ENCODE measurements around the gene CAMK1D.

CAMK1D gene

DNA sequence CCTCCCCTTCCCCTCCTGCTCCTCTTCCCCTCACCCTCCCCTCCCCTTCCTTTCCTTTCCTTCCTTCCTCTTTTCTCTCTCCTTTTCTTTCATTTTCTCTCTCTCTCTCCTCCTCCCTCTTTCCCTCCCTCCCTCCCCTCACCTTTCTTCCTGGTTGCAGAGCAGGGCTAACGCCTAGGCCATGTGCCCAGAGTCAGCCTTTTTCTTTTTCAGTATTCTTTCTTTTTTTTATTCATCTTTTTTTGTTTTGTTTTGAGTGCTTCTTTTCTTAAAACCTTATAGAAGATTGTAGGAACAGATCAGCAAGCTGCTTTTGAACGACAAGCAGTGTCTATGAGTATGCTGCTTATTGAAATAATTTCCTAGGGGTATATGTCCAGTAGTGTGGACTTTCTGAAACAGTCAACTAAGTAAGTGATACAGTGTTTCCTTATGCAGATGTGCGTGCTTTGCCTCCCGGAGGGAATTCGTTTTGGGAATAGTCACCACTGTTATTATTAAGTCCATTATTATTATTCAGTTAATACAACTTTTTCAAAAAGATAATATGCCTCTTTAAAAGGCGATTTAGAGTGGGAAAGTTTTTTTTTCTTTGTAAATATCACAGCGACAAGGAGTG, 219.2 kb downstream of the CAMK1D start:
- Mint-ChIP-seq H3K4me1 (ENCODE audit: low read depth) (peaks cover 24% of the 10 kb centered on the region), H3K4me3 (no peak overlapping the region), H3K36me3 (no peaks in the 10 kb centered on the region), H3K27ac (peak overlapping the region; percentile 54), H3K9me3 (ENCODE audit: low read depth) (no peaks in the 10 kb centered on the region), H3K27me3 (no peaks in the 10 kb centered on the region)

GRCh38 chr10:12572281-12572680, 222.9 kb downstream of the CAMK1D start:
- Mint-ChIP-seq H3K27me3 (no peaks in the 10 kb centered on the region), H3K9me3 (ENCODE audit: low read depth) (no peaks in the 10 kb centered on the region), H3K36me3 (peaks cover 7% of the 10 kb centered on the region), H3K4me3 (no peak overlapping the region), H3K4me1 (ENCODE audit: low read depth) (peaks cover 12% of the 10 kb centered on the region), H3K27ac (no peak overlapping the region)

GRCh38 chr10:12577610-12578009, 228.3 kb downstream of the CAMK1D start:
- Mint-ChIP-seq H3K27ac (no peak overlapping the region), H3K4me1 (ENCODE audit: low read depth) (peaks cover 12% of the 10 kb centered on the region), H3K27me3 (no peaks in the 10 kb centered on the region), H3K36me3 (peaks cover 11% of the 10 kb centered on the region), H3K9me3 (ENCODE audit: low read depth) (no peaks in the 10 kb centered on the region), H3K4me3 (no peak overlapping the region)

DNA sequence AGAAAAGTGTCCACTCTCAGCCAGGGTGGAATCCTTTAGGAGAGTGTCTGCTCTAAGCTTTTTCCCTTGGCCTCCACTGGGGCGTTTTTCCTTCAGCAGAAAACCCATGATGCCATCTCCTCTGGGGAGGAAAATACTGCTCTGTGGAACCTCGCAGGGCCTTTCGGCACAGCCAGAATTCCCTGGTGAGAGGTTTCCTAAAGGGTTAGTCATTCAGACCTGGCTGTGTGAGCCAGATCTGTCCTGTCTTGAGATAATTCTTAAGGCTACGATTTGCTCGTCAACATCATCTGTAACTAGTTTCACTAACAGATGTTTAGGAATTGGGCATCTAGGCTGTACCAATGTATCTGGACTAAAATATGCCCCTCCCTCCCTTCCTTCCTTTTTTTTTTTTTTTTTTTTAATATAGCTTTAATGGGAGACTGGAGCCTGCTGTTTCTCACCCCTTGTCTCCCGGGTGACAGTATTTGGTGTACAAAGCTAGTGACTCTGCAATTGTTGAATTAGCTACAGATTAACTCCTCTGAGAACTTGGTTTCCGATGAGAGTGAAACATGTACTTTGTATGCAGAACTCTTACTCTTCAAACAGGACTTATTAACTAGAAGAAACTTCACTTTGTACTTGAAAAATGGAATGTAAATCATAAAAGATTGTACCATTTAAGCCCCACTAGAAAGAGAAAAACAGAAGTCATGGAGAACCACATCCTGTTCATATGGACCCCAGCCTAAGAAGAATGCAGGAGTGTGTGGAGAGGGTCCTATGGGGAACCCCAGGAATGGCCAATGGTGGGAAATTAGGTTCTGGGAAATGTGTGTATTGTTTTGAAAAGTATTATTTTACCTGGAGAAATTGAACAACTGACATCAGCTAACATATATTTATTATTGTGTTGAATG, 230.9 kb downstream of the CAMK1D start:
- Mint-ChIP-seq H3K27me3 (no peaks in the 10 kb centered on the region), H3K4me1 (ENCODE audit: low read depth) (peaks cover 16% of the 10 kb centered on the region), H3K36me3 (peaks cover 13% of the 10 kb centered on the region), H3K9me3 (ENCODE audit: low read depth) (peaks cover under 1% of the 10 kb centered on the region), H3K4me3 (no peak overlapping the region), H3K27ac (no peak overlapping the region)

DNA sequence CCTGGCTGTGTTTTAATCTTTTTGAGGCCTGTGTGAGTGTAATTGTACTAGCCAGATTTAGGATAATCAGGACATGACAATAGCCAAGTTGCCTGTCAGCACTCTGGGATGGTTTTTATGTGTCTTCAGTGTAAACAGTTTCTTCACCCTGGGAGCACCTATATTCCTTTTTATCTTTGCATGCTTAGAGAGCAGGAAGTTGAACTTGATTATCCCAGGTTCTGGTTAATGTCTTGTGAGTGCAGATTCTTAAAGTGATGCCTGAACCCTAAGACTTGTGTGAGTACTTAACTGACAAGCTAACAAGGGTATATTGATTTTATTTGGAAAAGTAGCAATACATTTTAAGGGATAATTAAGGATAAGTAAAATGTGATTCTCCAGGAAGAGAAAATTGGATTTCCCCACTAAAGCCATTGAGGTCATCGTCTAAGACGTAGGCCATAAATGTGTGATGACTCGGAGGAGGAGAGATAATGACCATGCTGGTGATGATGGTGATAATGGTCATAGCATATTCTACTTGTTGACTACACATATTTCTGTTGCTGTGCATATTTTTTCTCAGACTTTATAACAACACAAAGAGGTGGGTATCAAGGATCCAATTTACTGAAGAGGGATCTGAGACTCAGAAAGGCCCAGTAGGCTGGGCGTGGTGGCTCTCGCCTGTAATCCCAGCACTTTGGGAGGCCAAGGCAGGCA, 234.7 kb downstream of the CAMK1D start:
- Mint-ChIP-seq H3K36me3 (peaks cover 9% of the 10 kb centered on the region), H3K4me3 (no peak overlapping the region), H3K9me3 (ENCODE audit: low read depth) (peaks cover 3% of the 10 kb centered on the region), H3K4me1 (ENCODE audit: low read depth) (peaks cover 46% of the 10 kb centered on the region), H3K27me3 (no peaks in the 10 kb centered on the region), H3K27ac (no peak overlapping the region)

DNA sequence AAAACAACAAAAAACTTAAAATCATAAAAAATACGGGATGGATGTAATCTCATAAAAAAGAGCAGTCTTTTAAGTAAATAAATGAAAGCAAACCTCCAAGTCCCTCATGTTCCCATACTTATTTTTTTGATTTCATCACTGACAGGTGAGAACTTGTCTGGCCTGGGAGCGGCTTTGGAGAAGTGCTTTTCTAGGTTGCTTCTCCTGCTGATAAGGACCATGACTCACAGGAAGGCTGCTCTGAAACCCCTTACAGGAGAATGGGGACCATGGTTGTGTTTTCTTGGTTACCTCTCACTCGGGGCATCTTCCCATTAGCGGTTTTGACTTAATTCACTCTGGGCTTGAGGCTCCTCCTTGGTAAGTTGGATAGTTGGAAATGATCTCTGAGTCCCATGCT, 237.4 kb downstream of the CAMK1D start:
- Mint-ChIP-seq H3K4me3 (peak overlapping the region; percentile 13), H3K9me3 (ENCODE audit: low read depth) (peaks cover 3% of the 10 kb centered on the region)

DNA sequence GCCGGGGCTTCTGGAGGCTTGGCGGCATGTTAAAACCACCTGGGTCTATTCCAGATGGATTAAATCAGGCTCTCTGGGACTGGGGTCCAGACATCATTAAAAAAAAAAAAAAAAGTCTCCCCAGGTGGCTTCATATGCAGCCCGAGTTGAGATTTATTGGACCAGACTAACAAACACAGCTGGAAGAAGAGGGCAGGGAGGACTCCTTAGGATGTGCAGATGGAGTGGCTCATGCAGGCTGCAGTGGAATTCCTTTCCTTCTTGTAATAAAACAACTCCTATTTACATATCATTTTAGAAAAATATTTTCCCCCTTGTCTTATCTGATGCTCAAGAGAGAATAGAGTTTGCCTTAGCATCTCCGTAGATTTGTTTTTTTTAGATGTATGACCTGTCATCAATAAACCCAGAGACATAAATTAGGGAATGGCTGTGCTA, 238.1 kb downstream of the CAMK1D start:
- no peak overlapping the region for H3K27ac Mint-ChIP-seq
- no peak overlapping the region for H3K4me3 Mint-ChIP-seq
- H3K27me3 Mint-ChIP-seq: no peaks in the 10 kb centered on the region
- H3K9me3 Mint-ChIP-seq (ENCODE audit: low read depth): peaks cover 3% of the 10 kb centered on the region
- H3K36me3 Mint-ChIP-seq: peaks cover 9% of the 10 kb centered on the region
- peaks cover 62% of the 10 kb centered on the region for H3K4me1 Mint-ChIP-seq (ENCODE audit: low read depth)

More for the DNA sequence above, 237.4 kb downstream of the CAMK1D start:
- H3K36me3 Mint-ChIP-seq: peaks cover 9% of the 10 kb centered on the region
- H3K27ac Mint-ChIP-seq: no peak overlapping the region
- H3K27me3 Mint-ChIP-seq: no peaks in the 10 kb centered on the region
- peaks cover 61% of the 10 kb centered on the region for H3K4me1 Mint-ChIP-seq (ENCODE audit: low read depth)

GRCh38 chr10:12588091-12588860, 238.9 kb downstream of the CAMK1D start:
- Mint-ChIP-seq H3K4me1 (ENCODE audit: low read depth) (peaks cover 69% of the 10 kb centered on the region), H3K27ac (peak overlapping the region; percentile 59), H3K4me3 (peak overlapping the region; percentile 79), H3K36me3 (peaks cover 6% of the 10 kb centered on the region), H3K9me3 (ENCODE audit: low read depth) (peaks cover 3% of the 10 kb centered on the region), H3K27me3 (no peaks in the 10 kb centered on the region)

DNA sequence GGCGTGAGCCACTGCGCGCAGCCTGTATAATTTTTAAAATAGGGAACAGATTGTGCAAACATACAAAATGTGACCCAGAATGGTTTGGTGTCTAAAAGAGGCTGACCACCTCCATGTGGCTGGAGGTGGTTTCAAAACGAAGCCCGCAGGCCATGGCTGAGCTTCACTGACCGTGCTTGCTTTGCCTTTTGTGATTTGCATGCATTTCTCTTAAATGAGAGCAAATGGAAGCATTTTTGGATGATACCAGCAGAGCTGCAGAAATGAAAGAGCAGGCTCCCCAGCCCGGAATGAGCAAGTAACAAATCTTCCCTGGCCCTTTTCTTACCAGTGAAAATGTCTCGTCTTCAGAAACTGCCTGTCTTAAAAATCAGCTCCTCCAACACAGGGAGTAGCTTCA, 239.9 kb downstream of the CAMK1D start:
- peaks cover 71% of the 10 kb centered on the region for H3K4me1 Mint-ChIP-seq (ENCODE audit: low read depth)
- no peaks in the 10 kb centered on the region for H3K27me3 Mint-ChIP-seq
- H3K27ac Mint-ChIP-seq: no peak overlapping the region
- peaks cover 3% of the 10 kb centered on the region for H3K9me3 Mint-ChIP-seq (ENCODE audit: low read depth)
- peaks cover 2% of the 10 kb centered on the region for H3K36me3 Mint-ChIP-seq
- H3K4me3 Mint-ChIP-seq: no peak overlapping the region

- Mint-ChIP-seq H3K4me3 (no peak overlapping the region), H3K27ac (no peak overlapping the region), H3K27me3 (no peaks in the 10 kb centered on the region), H3K4me1 (ENCODE audit: low read depth) (peaks cover 76% of the 10 kb centered on the region), H3K36me3 (peaks cover 4% of the 10 kb centered on the region), H3K9me3 (ENCODE audit: low read depth) (peaks cover 3% of the 10 kb centered on the region)
These were observed 240.4 kb downstream of the CAMK1D start for GRCh38 chr10:12589791-12590190.

- H3K27me3 Mint-ChIP-seq: no peaks in the 10 kb centered on the region
- peaks cover 7% of the 10 kb centered on the region for H3K36me3 Mint-ChIP-seq
- H3K27ac Mint-ChIP-seq: no peak overlapping the region
- no peak overlapping the region for H3K4me3 Mint-ChIP-seq
- H3K9me3 Mint-ChIP-seq (ENCODE audit: low read depth): no peaks in the 10 kb centered on the region
- H3K4me1 Mint-ChIP-seq (ENCODE audit: low read depth): peaks cover 84% of the 10 kb centered on the region
These were observed 241.6 kb downstream of the CAMK1D start for GRCh38 chr10:12590675-12591659.

DNA sequence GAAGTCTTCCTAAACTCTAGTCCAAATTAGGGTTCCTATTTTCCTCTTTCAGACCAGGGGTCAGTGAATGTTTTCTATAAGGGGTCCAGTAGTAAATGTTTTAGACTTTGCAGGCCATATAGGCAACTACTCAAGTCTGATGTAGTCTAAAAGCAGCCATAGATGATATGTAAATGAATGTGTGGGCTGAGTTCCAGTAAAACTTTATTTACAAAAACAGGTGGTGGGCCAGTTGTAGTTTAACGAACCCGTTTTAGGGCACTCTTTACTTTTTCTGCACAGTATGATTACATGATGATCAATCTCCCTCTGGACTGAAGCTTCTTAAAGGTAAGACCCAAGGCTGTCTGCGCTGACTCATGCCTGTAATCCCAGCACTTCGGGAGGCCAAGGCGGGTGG, 243.6 kb downstream of the CAMK1D start:
- Mint-ChIP-seq H3K4me1 (ENCODE audit: low read depth) (peaks cover 81% of the 10 kb centered on the region), H3K36me3 (peaks cover 8% of the 10 kb centered on the region), H3K27me3 (no peaks in the 10 kb centered on the region), H3K9me3 (ENCODE audit: low read depth) (no peaks in the 10 kb centered on the region), H3K4me3 (no peak overlapping the region), H3K27ac (no peak overlapping the region)

- H3K27ac Mint-ChIP-seq: peak overlapping the region; percentile 84
- H3K36me3 Mint-ChIP-seq: peaks cover 15% of the 10 kb centered on the region
- no peaks in the 10 kb centered on the region for H3K27me3 Mint-ChIP-seq
- H3K9me3 Mint-ChIP-seq (ENCODE audit: low read depth): no peaks in the 10 kb centered on the region
- H3K4me1 Mint-ChIP-seq (ENCODE audit: low read depth): peaks cover 71% of the 10 kb centered on the region
- H3K4me3 Mint-ChIP-seq: peak overlapping the region; percentile 51
These were observed 245.1 kb downstream of the CAMK1D start for GRCh38 chr10:12594448-12594944.

Data from activated naive CD8-positive, alpha-beta T cell (primary cell).